Right lobe of liver (tissue), 6 donors: ENCODE results near the gene KCNJ6. TPM values are rescaled to one million over a fixed set of nuclear protein-coding genes. Genes with fewer than 3 reads are reported as not detected.

ENCODE experiments used
- ATAC-seq, 4 donors: fragments of 200-7000 bp; cut with Tn5 transposase; one replicate each; pipeline ENCODE4 v1.9.1; 2020; ENCODE audit warnings: mild to moderate bottlenecking in 4 of 4, moderate library complexity in 4 of 4
- DNase-seq, 3 donors: peaks; one replicate each; pipeline ENCODE4 v3.0.0-alpha.2; 2020
- H3K27ac ChIP-seq, 3 donors: fragments of 200-600 bp; one replicate each; pipeline ENCODE4 v1.8.0; 2022
- H3K27me3 ChIP-seq, 2 donors: fragments of 200-600 bp; one replicate each; pipeline ENCODE4 v1.8.0; 2022
- H3K36me3 ChIP-seq, 4 donors: fragments of 200-600 bp; sonication (generic) in 1 of 4; one replicate each; pipeline versions ENCODE4 v1.5.1 to v1.8.0; 2017 to 2022; ENCODE audit warnings: control low read depth in 1 of 4
- H3K4me1 ChIP-seq, 4 donors: fragments of 200-600 bp; sonication (generic) in 1 of 4; one replicate each; pipeline versions ENCODE4 v1.5.1 to v1.8.0; 2017 to 2022; ENCODE audit warnings: control low read depth in 1 of 4
- H3K4me3 ChIP-seq, 3 donors: fragments of 200-600 bp; one replicate each; pipeline ENCODE4 v1.8.0; 2022
- H3K9me3 ChIP-seq, 4 donors: fragments of 200-600 bp; sonication (generic) in 1 of 4; one replicate each; pipeline versions ENCODE4 v1.5.1 to v1.8.0; 2017 to 2022; ENCODE audit warnings: control low read depth in 1 of 4
- POLR2A ChIP-seq: fragments of 450-650 bp; IDR thresholded peaks from one replicate; pipeline ENCODE4 v1.6.1; 2017; ENCODE audit warnings: antibody characterized with exemption, mild to moderate bottlenecking
- WGBS: methylation state at CpG from one replicate; pipeline ENCODE4 v1.1.6; 2018; ENCODE audit warnings: low coverage, low lambda C conversion rate; ENCODE audit not compliant: insufficient coverage; ENCODE audit errors: missing lambda C conversion rate; 5-methylcytosine and 5-hydroxymethylcytosine counted together
- intact Hi-C, 2 donors: fragments of 100-400 bp; cut with DNase I; formaldehyde crosslinking; loops; one replicate each; pipeline versions ENCODE4 v1.11.2 to v1.14.1; 2022
- total RNA-seq, 6 experiments: library from RNA; depleted of rRNA in 2 of 6; stranded (reverse); fragments of >200 nt in 2 of 6; fragmentation: NEBNext Ultra II Directional in 3 of 6; extraction: Animal tissue kit (Norgen Biotek cat#: 25700) in 3 of 6; gene quantifications; one replicate each; pipeline versions ENCODE4 v1.1.0 to v1.2.4, GENCODE V29; 2016 to 2023
- TF ChIP-seq, protein P1 (sequence below), 4 donors: fragments of 200-600 bp in 3 of 4; fragments of 450-650 bp in 1 of 4; IDR thresholded peaks; one replicate each; pipeline versions ENCODE4 v1.5.1 to v1.8.0; 2016 to 2022; ENCODE audit warnings: antibody characterized with exemption in 4 of 4, mild to moderate bottlenecking in 2 of 4
- donor health status: DM: no; HTN: yes; CAD: no.
- donor health status: DM: no; HTN: no; CAD: no.
- donor health status: DM: no; HTN: no; CAD: no.
- donor health status: DM: no; HTN: yes; CAD: no.
- donor health status: DM: no; HTN: yes; CAD: no.

KCNJ6 gene
- total RNA-seq, 6 experiments from 2014 or later = under 0.01 to 0.12 TPM; not detected in 4

DNA sequence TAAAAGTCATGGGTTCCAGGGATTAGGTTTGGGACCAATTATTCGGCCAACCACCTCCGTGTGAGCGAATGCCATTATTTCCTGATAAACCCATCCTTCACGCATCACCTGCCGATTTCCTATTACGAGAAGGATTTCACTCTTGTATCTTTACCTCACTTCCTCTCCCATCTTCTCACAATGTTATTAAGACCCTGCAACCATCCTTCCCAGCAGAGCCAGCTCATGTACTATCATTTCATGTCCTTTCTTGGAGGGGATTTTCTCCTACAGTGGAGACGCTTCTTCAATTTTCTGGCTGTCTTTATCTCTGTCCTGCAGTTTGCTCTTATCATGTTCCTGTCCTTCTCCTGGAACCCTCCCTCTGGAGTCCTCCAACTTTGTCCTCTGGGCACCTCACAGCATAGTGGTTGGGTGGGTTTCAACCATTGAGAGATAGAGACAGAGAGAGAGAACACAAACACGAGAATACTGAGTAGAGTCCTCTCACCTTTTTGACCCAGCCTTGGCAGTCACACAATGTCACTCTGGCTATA, 357.5 kb downstream of the KCNJ6 start:
- peaks cover 0 to 20% (median 2%) of the 10 kb centered on the region in 4 donors for H3K4me1 ChIP-seq
- H3K36me3 ChIP-seq = no peaks in the 10 kb centered on the region
- WGBS = 87% methylated on average over 8 of the region's 8 CpGs
- no peak overlapping the region for H3K27ac ChIP-seq
- ATAC-seq = no peak
- no peak for DNase-seq
- intact Hi-C loops = no loop called here
- H3K4me3 ChIP-seq = no peak overlapping the region
- no peaks in the 10 kb centered on the region for H3K9me3 ChIP-seq
- no peaks in the 10 kb centered on the region for H3K27me3 ChIP-seq
- no peak for TF ChIP-seq POLR2A
- TF ChIP-seq, protein P1, sequence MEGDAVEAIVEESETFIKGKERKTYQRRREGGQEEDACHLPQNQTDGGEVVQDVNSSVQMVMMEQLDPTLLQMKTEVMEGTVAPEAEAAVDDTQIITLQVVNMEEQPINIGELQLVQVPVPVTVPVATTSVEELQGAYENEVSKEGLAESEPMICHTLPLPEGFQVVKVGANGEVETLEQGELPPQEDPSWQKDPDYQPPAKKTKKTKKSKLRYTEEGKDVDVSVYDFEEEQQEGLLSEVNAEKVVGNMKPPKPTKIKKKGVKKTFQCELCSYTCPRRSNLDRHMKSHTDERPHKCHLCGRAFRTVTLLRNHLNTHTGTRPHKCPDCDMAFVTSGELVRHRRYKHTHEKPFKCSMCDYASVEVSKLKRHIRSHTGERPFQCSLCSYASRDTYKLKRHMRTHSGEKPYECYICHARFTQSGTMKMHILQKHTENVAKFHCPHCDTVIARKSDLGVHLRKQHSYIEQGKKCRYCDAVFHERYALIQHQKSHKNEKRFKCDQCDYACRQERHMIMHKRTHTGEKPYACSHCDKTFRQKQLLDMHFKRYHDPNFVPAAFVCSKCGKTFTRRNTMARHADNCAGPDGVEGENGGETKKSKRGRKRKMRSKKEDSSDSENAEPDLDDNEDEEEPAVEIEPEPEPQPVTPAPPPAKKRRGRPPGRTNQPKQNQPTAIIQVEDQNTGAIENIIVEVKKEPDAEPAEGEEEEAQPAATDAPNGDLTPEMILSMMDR (IDR thresholded peaks at IDR 0.05) = no peak
